ENCODE data around the gene SRP9.
"Not testable (repeated sequence)": the region's sequence is repeated elsewhere in the genome, so short reads cannot be mapped to it uniquely, and the experiment has no call there.

The SRP9 gene

DNA sequence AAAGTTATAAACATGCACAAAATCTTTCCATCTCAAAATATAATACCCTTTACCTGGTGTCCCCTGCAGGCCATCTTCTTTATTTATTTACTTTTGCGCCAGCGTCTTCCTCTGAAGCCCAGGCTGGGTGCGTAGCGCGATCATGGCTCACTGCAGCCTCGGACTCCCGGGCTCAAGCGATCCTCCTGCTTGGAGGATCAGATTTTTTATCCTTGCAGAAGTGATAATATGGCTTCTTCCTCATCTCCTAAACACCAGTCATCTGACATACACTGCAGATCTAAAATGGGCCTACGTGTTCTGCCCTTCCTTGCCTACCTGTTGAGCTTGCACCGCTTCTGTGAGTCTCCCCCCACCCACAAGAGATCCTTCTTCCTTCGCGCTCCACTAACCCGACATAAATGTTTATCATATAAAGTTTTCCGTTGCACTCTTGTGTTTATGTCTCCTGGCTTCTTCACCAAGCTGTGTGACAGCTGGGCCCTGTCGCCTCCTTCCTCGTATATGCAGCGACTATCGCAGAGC lies 506 bp upstream of the SRP9 start:
- Histone ChIP-seq H3K4me2 (ENCODE audit: low read length) (peak overlapping the region; percentile 66), H3K9me2 (replicated peaks; ENCODE audit: control insufficient read depth, low read length) (no peaks in the 10 kb centered on the region), H3K27me3 (ENCODE audit: control insufficient read depth, low read length) (no peaks in the 10 kb centered on the region), H3F3A (ENCODE audit: control insufficient read depth, insufficient read depth) (no peaks in the 10 kb centered on the region), H3K79me2 (ENCODE audit: control insufficient read depth, low read length) (peaks cover 49% of the 10 kb centered on the region), H3K27ac (ENCODE audit: low read depth, low read length) (peak overlapping the region; percentile 40), H3K9me3 (ENCODE audit: control insufficient read depth, insufficient read depth, low read length) (no peaks in the 10 kb centered on the region), H4K20me1 (ENCODE audit: control insufficient read depth, insufficient read depth, low read depth, low read length) (peaks cover 15% of the 10 kb centered on the region), H3K4me1 (ENCODE audit: control insufficient read depth, low read length) (peaks cover 46% of the 10 kb centered on the region), H3K4me3 (ENCODE audit: low read length) (peak overlapping the region; percentile 87), H3K36me3 (ENCODE audit: control insufficient read depth, low read length) (peaks cover 39% of the 10 kb centered on the region)
- TF ChIP-seq EZH2phosphoT487 (IDR thresholded peaks at IDR 0.05; ENCODE audit: borderline replicate concordance, low read length) = no peak
- TF ChIP-seq, protein P1, sequence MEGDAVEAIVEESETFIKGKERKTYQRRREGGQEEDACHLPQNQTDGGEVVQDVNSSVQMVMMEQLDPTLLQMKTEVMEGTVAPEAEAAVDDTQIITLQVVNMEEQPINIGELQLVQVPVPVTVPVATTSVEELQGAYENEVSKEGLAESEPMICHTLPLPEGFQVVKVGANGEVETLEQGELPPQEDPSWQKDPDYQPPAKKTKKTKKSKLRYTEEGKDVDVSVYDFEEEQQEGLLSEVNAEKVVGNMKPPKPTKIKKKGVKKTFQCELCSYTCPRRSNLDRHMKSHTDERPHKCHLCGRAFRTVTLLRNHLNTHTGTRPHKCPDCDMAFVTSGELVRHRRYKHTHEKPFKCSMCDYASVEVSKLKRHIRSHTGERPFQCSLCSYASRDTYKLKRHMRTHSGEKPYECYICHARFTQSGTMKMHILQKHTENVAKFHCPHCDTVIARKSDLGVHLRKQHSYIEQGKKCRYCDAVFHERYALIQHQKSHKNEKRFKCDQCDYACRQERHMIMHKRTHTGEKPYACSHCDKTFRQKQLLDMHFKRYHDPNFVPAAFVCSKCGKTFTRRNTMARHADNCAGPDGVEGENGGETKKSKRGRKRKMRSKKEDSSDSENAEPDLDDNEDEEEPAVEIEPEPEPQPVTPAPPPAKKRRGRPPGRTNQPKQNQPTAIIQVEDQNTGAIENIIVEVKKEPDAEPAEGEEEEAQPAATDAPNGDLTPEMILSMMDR (IDR thresholded peaks at IDR 0.05; ENCODE audit: low read depth, low read length, poor library complexity, severe bottlenecking) = no peak

DNA sequence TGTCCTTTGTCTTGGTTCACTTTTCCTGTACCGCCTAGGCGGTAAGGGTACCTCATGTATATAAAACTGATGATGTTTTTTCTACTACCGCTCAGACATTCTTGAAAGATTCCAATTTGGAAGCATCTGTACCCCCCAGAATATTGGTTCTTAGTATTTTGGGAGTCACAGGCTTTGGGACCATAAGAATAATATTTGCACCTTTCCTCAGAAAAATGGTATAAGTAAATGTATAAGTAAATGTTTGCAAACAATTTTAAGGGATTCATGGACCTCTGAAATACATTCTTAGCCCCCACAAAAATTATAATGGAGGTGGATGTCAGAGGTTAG lies 677 bp downstream of the SRP9 start:
- H3K27me3 ChIP-seq (ENCODE audit: control insufficient read depth, low read length) = no peaks in the 10 kb centered on the region
- H3K4me3 ChIP-seq (ENCODE audit: low read length) = peak overlapping the region; percentile 87
- H3K4me2 ChIP-seq (ENCODE audit: low read length) = peak overlapping the region; percentile 64
- H3K4me1 ChIP-seq (ENCODE audit: control insufficient read depth, low read length) = peaks cover 53% of the 10 kb centered on the region
- no peaks in the 10 kb centered on the region for H3K9me3 ChIP-seq (ENCODE audit: control insufficient read depth, insufficient read depth, low read length)
- peaks cover 23% of the 10 kb centered on the region for H4K20me1 ChIP-seq (ENCODE audit: control insufficient read depth, insufficient read depth, low read depth, low read length)
- H3F3A ChIP-seq (ENCODE audit: control insufficient read depth, insufficient read depth) = no peaks in the 10 kb centered on the region; the same call in 1 of the 2 replicates
- H3K79me2 ChIP-seq (ENCODE audit: control insufficient read depth, low read length) = peaks cover 61% of the 10 kb centered on the region
- TF ChIP-seq, protein P1 (IDR thresholded peaks at IDR 0.05; ENCODE audit: low read depth, low read length, poor library complexity, severe bottlenecking) = no peak
- no peak for TF ChIP-seq EZH2phosphoT487 (IDR thresholded peaks at IDR 0.05; ENCODE audit: borderline replicate concordance, low read length)
- H3K36me3 ChIP-seq (ENCODE audit: control insufficient read depth, low read length) = peaks cover 51% of the 10 kb centered on the region
- H3K9me2 ChIP-seq (replicated peaks; ENCODE audit: control insufficient read depth, low read length) = no peaks in the 10 kb centered on the region
- H3K27ac ChIP-seq (ENCODE audit: low read depth, low read length) = peak overlapping the region; percentile 75

DNA sequence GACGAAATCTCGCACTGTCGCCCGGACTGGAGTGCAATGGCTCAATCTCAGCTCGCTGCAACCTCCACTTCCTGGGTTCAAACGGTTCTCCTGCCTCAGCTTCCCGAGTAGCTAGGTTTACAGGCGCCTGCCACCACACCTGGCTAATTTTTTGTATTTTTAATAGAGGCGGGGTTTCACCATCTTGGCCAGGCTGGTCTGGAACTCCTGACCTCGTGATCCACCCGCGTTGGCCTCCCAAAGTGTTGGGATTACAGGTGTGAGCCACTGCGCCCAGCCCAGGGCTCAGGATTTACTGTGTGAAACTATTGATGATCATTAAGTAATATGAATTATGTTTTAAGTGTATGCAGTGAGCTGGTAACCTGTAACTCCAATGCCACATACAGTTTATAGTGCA lies 1.5 kb downstream of the SRP9 start:
- peaks cover 59% of the 10 kb centered on the region for H3K36me3 ChIP-seq (ENCODE audit: control insufficient read depth, low read length)
- not testable (repeated sequence) for H3K9me3 ChIP-seq (ENCODE audit: control insufficient read depth, insufficient read depth, low read length); H3F3A ChIP-seq (ENCODE audit: control insufficient read depth, insufficient read depth); H3K27me3 ChIP-seq (ENCODE audit: control insufficient read depth, low read length); H3K27ac ChIP-seq (ENCODE audit: low read depth, low read length); H3K9me2 ChIP-seq (replicated peaks; ENCODE audit: control insufficient read depth, low read length)
- H3K4me2 ChIP-seq (ENCODE audit: low read length) = peak overlapping the region; percentile 64
- peaks cover 53% of the 10 kb centered on the region for H3K4me1 ChIP-seq (ENCODE audit: control insufficient read depth, low read length)
- peak overlapping the region; percentile 87 for H3K4me3 ChIP-seq (ENCODE audit: low read length)
- H4K20me1 ChIP-seq (ENCODE audit: control insufficient read depth, insufficient read depth, low read depth, low read length) = peaks cover 26% of the 10 kb centered on the region
- peaks cover 69% of the 10 kb centered on the region for H3K79me2 ChIP-seq (ENCODE audit: control insufficient read depth, low read length)

DNA sequence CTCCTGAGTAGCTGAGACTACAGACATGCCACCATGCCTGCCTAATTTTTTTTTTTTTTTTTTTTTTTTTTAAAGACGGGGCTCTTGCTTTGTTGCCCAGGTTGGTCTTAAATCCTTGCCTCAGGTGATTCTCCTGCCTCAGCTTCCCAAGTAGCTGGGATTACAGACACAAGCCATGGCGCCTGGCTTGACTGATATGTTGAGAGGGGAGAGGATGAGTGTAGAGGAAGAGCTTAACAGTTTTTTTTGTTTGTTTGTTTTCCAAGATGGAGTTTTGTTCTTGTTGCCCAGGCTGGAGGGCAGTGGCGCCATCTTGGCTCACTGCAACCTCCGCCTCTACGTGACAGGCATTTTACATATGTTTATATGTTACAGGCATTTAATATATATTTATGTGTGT lies 2.5 kb downstream of the SRP9 start:
- H3K36me3 ChIP-seq (ENCODE audit: control insufficient read depth, low read length) = peaks cover 65% of the 10 kb centered on the region
- H4K20me1 ChIP-seq (ENCODE audit: control insufficient read depth, insufficient read depth, low read depth, low read length) = peaks cover 26% of the 10 kb centered on the region
- H3K9me2 ChIP-seq (replicated peaks; ENCODE audit: control insufficient read depth, low read length) = no peaks in the 10 kb centered on the region
- H3K79me2 ChIP-seq (ENCODE audit: control insufficient read depth, low read length) = peaks cover 77% of the 10 kb centered on the region
- H3K4me2 ChIP-seq (ENCODE audit: low read length) = peak overlapping the region; percentile 64
- H3K9me3 ChIP-seq (ENCODE audit: control insufficient read depth, insufficient read depth, low read length) = no peaks in the 10 kb centered on the region
- 0 out of 2 replicates have a peak overlapping the region, but pooled peaks have one; percentile 87 for H3K4me3 ChIP-seq (ENCODE audit: low read length)
- no peaks in the 10 kb centered on the region for H3K27me3 ChIP-seq (ENCODE audit: control insufficient read depth, low read length)
- peaks cover 52% of the 10 kb centered on the region for H3K4me1 ChIP-seq (ENCODE audit: control insufficient read depth, low read length)
- H3F3A ChIP-seq (ENCODE audit: control insufficient read depth, insufficient read depth) = no peaks in the 10 kb centered on the region; the same call in 1 of the 2 replicates
- no peak overlapping the region for H3K27ac ChIP-seq (ENCODE audit: low read depth, low read length)
- TF ChIP-seq, protein P1 (IDR thresholded peaks at IDR 0.05; ENCODE audit: low read depth, low read length, poor library complexity, severe bottlenecking) = no peak
- TF ChIP-seq EZH2phosphoT487 (IDR thresholded peaks at IDR 0.05; ENCODE audit: borderline replicate concordance, low read length) = no peak
